HG02973 (cell line): Measurements from ENCODE around the gene SPATA19.
"Not testable (repeated sequence)": the region's sequence is repeated elsewhere in the genome, so short reads cannot be mapped to it uniquely, and the experiment has no call there.

ENCODE experiments used
- ATAC-seq: cut with Tn5 transposase; IDR thresholded peaks from one replicate; pipeline ENCODE4 v1.9.1; 2021; ENCODE audit warnings: moderate library complexity; ENCODE audit not compliant: unreplicated experiment

Gene SPATA19

GRCh38 chr11:133845413-133845812 is at the start of gene SPATA19:
Gene SPATA19 (minus strand): TSS chr11:133845513. CDS start chr11:133845446, 67 bp downstream.
- no peak for ATAC-seq

- peak; percentile 69 for ATAC-seq
These were observed 49.8 kb upstream of the SPATA19 start for GRCh38 chr11:133895061-133895479.

GRCh38 chr11:133893381-133893780 is 48.1 kb upstream of the SPATA19 start:
- ATAC-seq = no peak

- no peak for ATAC-seq
These were observed 47.5 kb upstream of the SPATA19 start for GRCh38 chr11:133892584-133893380.

- ATAC-seq = no peak
These were observed 46.8 kb upstream of the SPATA19 start for GRCh38 chr11:133892126-133892525.

GRCh38 chr11:133889893-133890292 is 44.6 kb upstream of the SPATA19 start:
- no peak for ATAC-seq

GRCh38 chr11:133889188-133889587 is 43.9 kb upstream of the SPATA19 start:
- ATAC-seq = no peak

- ATAC-seq = no peak
These were observed 42.5 kb upstream of the SPATA19 start for GRCh38 chr11:133887692-133888332.

GRCh38 chr11:133886029-133886428 is 40.7 kb upstream of the SPATA19 start:
- no peak for ATAC-seq

- no peak for ATAC-seq
These were observed 26.8 kb upstream of the SPATA19 start for GRCh38 chr11:133872160-133872559.

GRCh38 chr11:133867456-133867855 is 22.1 kb upstream of the SPATA19 start:
- no peak for ATAC-seq

GRCh38 chr11:133865466-133865865 is 20.2 kb upstream of the SPATA19 start:
- no peak for ATAC-seq

GRCh38 chr11:133864756-133865155 is 19.4 kb upstream of the SPATA19 start:
- ATAC-seq = no peak

- ATAC-seq = no peak
These were observed 14.8 kb upstream of the SPATA19 start for GRCh38 chr11:133860151-133860550.

GRCh38 chr11:133854330-133854960 is 9.1 kb upstream of the SPATA19 start:
- ATAC-seq = not testable (repeated sequence)

- ATAC-seq = no peak
These were observed 1.1 kb downstream of the SPATA19 start for GRCh38 chr11:133844217-133844616.

- ATAC-seq = no peak
These were observed 1.8 kb downstream of the SPATA19 start for GRCh38 chr11:133843454-133843987.

- ATAC-seq = no peak
These were observed 2.6 kb downstream of the SPATA19 start for GRCh38 chr11:133842730-133843129.

GRCh38 chr11:133842053-133842452 is 3.3 kb downstream of the SPATA19 start:
- ATAC-seq = no peak

GRCh38 chr11:133841279-133842043 is 3.9 kb downstream of the SPATA19 start:
- ATAC-seq = no peak

GRCh38 chr11:133840479-133840941 is 4.8 kb downstream of the SPATA19 start:
- ATAC-seq = no peak
